KMS-11 (cell line): ENCODE measurements around the gene GHITM.

Source experiments
- H2AFZ ChIP-seq: fragments of 200-600 bp; sonication (generic); 2 replicates; pipeline ENCODE4 v1.6.1; 2016; ENCODE audit warnings: antibody characterized with exemption, mixed run types, low read depth
- H3K27ac ChIP-seq: fragments of 200-600 bp; sonication (generic); 2 replicates; pipeline ENCODE4 v1.6.1; 2016; ENCODE audit warnings: mild to moderate bottlenecking, mixed run types
- H3K27me3 ChIP-seq: fragments of 200-600 bp; sonication (generic); 2 replicates; pipeline ENCODE4 v1.6.1; 2017; ENCODE audit warnings: mild to moderate bottlenecking, low read depth, mixed run types, moderate library complexity; ENCODE audit not compliant: insufficient read depth
- H3K36me3 ChIP-seq: fragments of 200-600 bp; sonication (generic); 2 replicates; pipeline ENCODE4 v1.6.1; 2017; ENCODE audit warnings: mild to moderate bottlenecking, mixed run types; ENCODE audit not compliant: insufficient read depth
- H3K4me1 ChIP-seq: fragments of 200-600 bp; sonication (generic); 2 replicates; pipeline ENCODE4 v1.6.1; 2016; ENCODE audit warnings: mild to moderate bottlenecking, low read depth, mixed run types; ENCODE audit not compliant: poor library complexity, severe bottlenecking
- H3K4me2 ChIP-seq: fragments of 200-600 bp; sonication (generic); 2 replicates; pipeline ENCODE4 v1.7.0; 2016; ENCODE audit warnings: mild to moderate bottlenecking, mixed run types
- H3K4me3 ChIP-seq: fragments of 200-600 bp; sonication (generic); IDR thresholded peaks from 2 replicates; pipeline ENCODE4 v1.6.1; 2017; ENCODE audit warnings: low read depth, low read length, mixed read lengths; ENCODE audit not compliant: insufficient read depth
- H3K79me2 ChIP-seq: fragments of 200-600 bp; sonication (generic); 2 replicates; pipeline ENCODE4 v1.6.1; 2016; ENCODE audit warnings: low read depth, mixed run types; ENCODE audit not compliant: insufficient read depth
- H3K9ac ChIP-seq: fragments of 200-600 bp; sonication (generic); 2 replicates; pipeline ENCODE4 v1.6.1; 2016; ENCODE audit warnings: mild to moderate bottlenecking, mixed run types
- H4K20me1 ChIP-seq: fragments of 200-600 bp; sonication (generic); 2 replicates; pipeline ENCODE4 v1.6.1; 2016; ENCODE audit warnings: mild to moderate bottlenecking, mixed run types; ENCODE audit not compliant: insufficient read depth
- TF ChIP-seq, protein P1 (sequence below): fragments of 200-600 bp; sonication (generic); conservative IDR thresholded peaks from 2 replicates; pipeline ENCODE4 v1.6.1; 2017; ENCODE audit warnings: low read depth, mild to moderate bottlenecking, antibody characterized with exemption, low read length, moderate library complexity, mixed read lengths

Gene GHITM

DNA sequence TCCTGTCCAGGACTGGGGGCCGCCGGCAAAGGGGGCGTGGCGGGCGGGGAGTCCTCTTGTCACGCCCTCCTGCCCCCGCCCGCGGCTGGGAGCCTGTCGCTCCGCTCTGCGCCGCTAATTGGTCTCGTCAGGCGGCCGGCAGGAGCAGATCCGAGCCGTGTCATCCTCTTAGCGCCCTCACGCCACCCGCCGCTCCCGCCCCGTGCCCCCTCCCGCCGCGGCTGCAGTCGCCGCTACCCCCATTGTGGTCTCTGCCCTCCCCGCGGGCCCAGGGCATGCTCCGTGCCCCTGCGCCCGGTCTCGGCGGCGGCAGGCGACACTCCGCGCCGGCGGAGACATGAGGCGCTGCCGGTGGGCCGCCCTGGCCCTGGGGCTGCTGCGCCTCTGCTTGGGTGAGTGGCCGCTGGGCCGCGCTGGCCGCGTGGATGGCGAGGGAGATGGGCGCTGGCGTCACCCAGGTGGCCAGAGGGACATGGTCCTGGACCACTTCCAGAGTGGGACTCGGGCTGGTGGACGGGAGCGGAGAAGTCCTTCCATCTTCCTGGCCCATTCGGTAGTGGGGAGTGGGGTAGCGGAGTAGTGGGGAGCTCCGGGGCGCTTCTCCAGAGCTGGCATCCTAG lies 55.2 kb downstream of the GHITM start, which contains the start of gene CDHR1:
TSS of gene CDHR1 (plus strand) at position 114 of the 620 bp plus-strand sequence. CDS start at position 338, 224 bp downstream.
- no peaks in the 10 kb centered on the region for H3K4me1 ChIP-seq
- H3K36me3 ChIP-seq: no peaks in the 10 kb centered on the region
- H3K27me3 ChIP-seq: no peaks in the 10 kb centered on the region
- no peak within 1 kb of the TSS for H3K4me2 ChIP-seq
- H3K27ac ChIP-seq: no peak within 1 kb of the TSS
- H3K9ac ChIP-seq: no peak within 1 kb of the TSS
- H3K79me2 ChIP-seq: no peaks in the 10 kb centered on the region
- no peaks in the 10 kb centered on the region for H4K20me1 ChIP-seq
- no peak within 1 kb of the TSS for H3K4me3 ChIP-seq
- no peak within 1 kb of the TSS for H2AFZ ChIP-seq
- TF ChIP-seq, protein P1, sequence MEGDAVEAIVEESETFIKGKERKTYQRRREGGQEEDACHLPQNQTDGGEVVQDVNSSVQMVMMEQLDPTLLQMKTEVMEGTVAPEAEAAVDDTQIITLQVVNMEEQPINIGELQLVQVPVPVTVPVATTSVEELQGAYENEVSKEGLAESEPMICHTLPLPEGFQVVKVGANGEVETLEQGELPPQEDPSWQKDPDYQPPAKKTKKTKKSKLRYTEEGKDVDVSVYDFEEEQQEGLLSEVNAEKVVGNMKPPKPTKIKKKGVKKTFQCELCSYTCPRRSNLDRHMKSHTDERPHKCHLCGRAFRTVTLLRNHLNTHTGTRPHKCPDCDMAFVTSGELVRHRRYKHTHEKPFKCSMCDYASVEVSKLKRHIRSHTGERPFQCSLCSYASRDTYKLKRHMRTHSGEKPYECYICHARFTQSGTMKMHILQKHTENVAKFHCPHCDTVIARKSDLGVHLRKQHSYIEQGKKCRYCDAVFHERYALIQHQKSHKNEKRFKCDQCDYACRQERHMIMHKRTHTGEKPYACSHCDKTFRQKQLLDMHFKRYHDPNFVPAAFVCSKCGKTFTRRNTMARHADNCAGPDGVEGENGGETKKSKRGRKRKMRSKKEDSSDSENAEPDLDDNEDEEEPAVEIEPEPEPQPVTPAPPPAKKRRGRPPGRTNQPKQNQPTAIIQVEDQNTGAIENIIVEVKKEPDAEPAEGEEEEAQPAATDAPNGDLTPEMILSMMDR: no peak

DNA sequence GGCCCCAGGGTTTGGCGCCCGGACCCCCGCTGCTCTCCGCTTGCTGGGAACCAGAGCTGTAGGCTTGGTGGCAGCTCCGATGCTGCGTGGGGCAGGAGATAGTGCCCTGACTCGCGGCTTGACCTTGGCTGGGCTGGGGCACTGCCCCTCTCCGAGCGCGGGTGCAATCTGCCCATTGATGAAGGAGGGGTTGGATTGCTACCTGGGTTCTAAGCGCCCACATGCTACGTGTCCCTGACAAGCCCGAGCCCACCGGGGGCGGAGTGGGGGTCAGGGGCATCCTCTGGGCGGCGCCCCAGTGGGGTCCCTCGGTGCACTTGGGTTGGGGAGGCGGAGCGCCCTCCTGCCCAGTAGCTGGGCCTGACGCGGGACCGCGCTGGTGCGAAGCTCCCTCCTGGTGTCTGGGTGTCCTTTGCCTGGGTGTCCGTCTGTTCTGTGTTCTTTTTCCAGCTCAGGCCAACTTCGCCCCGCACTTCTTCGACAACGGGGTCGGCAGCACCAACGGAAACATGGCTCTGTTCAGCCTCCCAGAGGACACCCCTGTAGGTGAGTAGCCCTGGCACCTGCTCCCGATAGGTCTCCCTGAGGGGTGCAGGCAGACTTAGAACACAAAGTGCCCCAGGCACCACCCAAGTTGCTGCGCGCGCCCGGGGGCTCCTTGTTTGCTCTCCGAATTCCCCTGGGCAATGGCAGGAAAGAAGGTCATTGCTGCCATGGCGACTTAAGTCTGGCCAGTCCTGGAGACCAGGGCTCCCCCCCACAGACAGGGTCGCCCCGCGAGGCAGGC lies 55.9 kb downstream of the GHITM start:
- TF ChIP-seq, protein P1: no peak
- H2AFZ ChIP-seq: no peak overlapping the region
- no peaks in the 10 kb centered on the region for H3K79me2 ChIP-seq
- no peaks in the 10 kb centered on the region for H3K36me3 ChIP-seq
- H3K4me1 ChIP-seq: no peaks in the 10 kb centered on the region
- no peak overlapping the region for H3K27ac ChIP-seq
- no peaks in the 10 kb centered on the region for H4K20me1 ChIP-seq
- H3K4me3 ChIP-seq: no peak overlapping the region
- no peak overlapping the region for H3K4me2 ChIP-seq
- no peak overlapping the region for H3K9ac ChIP-seq
- H3K27me3 ChIP-seq: no peaks in the 10 kb centered on the region

DNA sequence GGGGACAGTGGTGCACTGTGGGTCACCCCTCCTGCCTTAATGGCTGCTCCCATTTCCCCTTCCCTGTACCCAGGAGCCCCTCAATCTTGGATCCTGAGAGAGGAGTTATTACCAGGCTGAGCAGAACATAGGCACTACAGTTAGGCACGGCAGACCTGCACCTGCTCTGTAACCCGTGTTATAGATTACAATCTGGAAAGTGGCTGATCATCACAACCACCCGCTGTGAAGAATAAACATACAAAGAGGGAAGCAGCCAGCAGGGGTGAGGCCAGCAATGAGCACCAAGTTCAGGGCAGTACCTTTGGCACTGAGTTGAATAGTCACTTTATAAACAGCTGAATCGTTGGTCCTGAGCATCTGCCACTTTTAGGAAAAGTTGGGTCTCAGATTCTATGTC lies 56.8 kb downstream of the GHITM start:
- Histone ChIP-seq H3K4me1 (no peaks in the 10 kb centered on the region), H3K36me3 (no peaks in the 10 kb centered on the region), H4K20me1 (no peaks in the 10 kb centered on the region), H3K4me3 (no peak overlapping the region), H3K9ac (no peak overlapping the region), H3K79me2 (no peaks in the 10 kb centered on the region), H3K27ac (no peak overlapping the region), H2AFZ (no peak overlapping the region), H3K4me2 (no peak overlapping the region), H3K27me3 (no peaks in the 10 kb centered on the region)
- TF ChIP-seq, protein P1: no peak

DNA sequence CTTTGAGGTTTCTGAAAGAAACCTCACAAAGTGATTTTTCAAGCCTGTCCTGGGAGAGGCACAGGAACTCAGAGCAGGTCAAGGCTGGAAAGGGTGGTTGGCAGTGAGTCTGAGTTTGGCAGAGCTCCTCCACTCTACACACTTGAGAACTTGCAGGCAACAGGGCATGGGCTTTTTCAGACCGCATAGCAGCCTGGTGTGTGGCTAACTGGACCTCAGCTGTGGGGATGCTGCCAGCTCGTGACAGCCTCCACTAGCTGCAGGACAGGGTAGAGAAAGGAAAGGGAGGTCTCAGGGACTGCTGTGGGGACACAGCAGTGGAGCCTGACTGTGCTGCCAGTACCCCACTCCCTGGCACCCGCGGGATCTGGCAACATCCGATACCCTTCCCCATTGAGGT lies 57.6 kb downstream of the GHITM start:
- TF ChIP-seq, protein P1: no peak
- no peak overlapping the region for H3K4me3 ChIP-seq
- H2AFZ ChIP-seq: no peak overlapping the region
- H3K79me2 ChIP-seq: no peaks in the 10 kb centered on the region
- no peak overlapping the region for H3K27ac ChIP-seq
- H3K27me3 ChIP-seq: no peaks in the 10 kb centered on the region
- no peaks in the 10 kb centered on the region for H3K36me3 ChIP-seq
- no peak overlapping the region for H3K9ac ChIP-seq
- no peaks in the 10 kb centered on the region for H3K4me1 ChIP-seq
- H3K4me2 ChIP-seq: no peak overlapping the region
- H4K20me1 ChIP-seq: no peaks in the 10 kb centered on the region
